Stimulated activated CD8-positive, alpha-beta memory T cell treated with anti-CD3 and anti-CD28 coated beads, Interleukin-2, amount 100 ng/mL, for 1 hour (primary cell): ENCODE measurements around the gene CSF1R.
"Not testable (repeated sequence)": the region's sequence is repeated elsewhere in the genome, so short reads cannot be mapped to it uniquely, and the experiment has no call there.

Experiments
- DNase-seq, 2 donors: peaks; one replicate each; pipeline ENCODE4 v3.0.0-alpha.2; 2020; ENCODE audit warnings: low read depth in 2 of 2

Gene CSF1R

DNA sequence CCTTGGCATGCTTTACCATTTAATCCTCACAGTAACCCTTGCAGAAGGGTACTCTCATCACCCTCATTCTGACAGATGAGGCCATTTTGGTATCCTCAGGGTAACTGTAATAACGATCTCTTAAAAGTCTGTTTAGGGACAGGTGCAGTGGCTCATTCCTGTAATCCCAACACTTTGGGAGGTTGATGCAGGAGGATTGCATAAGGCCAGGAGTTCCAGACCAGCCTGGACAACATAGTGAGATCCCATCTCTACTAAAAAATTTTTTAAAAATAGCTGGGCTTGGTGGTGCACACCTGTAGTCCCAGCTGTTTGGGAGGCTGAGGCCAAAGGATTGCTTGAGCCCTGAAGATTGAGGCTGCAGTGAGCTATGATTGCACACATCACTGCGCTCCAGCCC is 31.8 kb downstream of the CSF1R start:
- no peak for DNase-seq

DNA sequence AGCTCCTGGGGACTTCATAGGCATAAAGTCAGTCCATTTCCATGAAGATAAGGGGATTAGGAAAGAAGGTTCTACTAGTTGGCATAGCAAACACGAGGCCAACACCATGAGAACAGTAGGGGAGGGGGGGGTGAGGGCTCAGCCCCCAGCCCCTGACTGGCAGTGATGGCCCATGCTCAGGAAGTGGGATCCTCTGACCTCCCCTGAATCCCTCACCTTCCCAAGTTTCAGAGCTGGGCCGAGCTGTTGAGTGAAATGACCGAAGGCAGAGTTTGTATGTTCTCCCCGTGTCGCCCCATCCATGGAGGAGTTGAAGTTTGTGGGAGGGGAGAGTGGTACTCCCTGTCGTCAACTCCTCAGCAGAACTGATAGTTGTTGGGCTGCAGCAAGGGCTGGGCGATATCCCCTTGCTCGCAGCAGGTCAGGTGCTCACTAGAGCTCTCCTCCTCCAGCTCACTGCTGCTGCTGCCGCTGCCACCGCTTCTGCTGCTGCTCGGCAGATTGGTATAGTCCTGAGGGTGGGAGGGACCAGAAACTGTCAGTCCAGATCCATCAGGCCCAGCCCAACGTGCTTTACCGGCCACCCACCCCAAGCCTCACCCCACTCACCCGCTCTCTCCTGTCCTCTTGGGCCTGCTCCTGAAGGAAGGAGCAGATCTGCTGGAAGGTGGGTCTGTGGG is 32.5 kb downstream of the CSF1R start:
- no peak for DNase-seq

GRCh38 chr5:150052956-150053712 is 33.2 kb downstream of the CSF1R start:
- no peak for DNase-seq

- DNase-seq, result no peak
Measured at GRCh38 chr5:150052226-150052955, 34.0 kb downstream of the CSF1R start.

DNA sequence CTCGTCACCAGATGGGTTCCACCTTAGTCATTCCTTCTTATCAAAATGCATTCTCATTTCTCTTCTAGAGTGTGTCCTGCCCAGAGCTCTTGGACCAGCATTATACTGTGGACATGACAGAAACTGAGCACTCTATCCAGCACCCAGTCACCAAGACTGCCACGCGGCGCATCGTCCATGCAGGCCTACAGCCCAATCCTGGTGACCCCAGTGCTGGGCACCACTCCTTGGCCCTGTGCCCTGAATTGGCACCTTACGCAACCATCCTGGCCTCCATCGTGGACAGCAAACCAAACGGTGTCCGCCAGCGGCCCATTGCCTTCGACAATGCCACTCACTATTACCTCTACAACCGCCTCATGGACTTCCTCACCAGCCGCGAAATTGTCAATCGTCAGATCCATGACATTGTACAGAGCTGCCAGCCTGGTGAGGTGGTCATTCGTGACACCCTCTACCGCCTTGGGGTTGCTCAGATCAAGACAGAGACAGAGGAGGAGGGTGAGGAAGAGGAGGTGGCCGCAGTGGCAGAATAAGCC is 34.6 kb downstream of the CSF1R start:
- no peak for DNase-seq

DNA sequence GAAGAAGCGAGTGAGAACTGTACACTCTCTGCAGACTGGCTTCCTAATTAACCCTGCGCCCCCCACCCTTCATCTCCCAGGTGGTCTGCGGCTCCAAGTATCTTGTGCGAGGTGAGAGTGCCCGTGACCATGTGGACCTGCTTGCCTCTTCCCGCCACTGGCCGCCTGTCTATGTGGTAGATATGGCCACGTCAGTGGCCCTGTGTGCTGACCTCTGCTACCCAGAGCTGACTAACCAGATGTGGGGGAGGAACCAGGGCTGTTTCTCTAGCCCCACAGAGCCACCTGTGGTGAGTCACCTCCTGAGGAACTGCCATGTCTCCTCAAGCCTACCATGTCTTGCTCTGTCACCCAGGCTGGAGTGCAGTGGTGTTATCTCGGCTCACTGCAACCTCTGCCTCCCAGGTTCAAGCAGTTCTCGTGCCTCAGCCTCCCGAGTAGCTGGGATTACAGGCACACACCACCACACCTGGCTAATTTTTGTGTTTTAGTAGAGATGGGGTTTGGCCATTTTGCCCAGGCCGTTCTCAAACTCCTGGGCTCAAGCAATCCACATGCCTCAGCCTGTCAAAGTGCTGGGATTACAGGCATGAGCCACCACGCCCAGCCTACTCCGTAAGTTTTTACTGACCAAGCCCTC is 36.1 kb downstream of the CSF1R start:
- not testable (repeated sequence) for DNase-seq

DNA sequence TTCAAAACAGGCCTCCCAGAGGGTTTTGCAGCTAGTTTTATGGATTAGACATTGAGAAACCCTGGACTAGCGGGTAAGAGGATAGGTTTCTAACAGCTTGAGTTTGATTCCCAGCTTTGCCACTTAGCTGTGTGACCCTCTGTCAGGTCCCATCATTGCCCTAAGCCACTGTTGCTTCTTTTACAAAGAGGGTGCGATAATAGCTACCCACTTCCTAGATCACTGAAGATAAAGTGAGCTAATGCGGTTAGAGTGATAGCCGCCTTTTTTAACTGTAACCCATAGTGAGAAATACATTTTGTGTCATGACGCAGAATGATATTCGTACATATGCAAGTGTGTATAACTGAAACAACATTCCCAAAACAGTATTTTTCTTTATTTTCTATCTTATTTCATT is 40.3 kb downstream of the CSF1R start:
- DNase-seq, result no peak

GRCh38 chr5:150045549-150045948 is 40.8 kb downstream of the CSF1R start:
- no peak for DNase-seq

- no peak for DNase-seq
Measured at GRCh38 chr5:150044712-150045111, 41.6 kb downstream of the CSF1R start.

DNA sequence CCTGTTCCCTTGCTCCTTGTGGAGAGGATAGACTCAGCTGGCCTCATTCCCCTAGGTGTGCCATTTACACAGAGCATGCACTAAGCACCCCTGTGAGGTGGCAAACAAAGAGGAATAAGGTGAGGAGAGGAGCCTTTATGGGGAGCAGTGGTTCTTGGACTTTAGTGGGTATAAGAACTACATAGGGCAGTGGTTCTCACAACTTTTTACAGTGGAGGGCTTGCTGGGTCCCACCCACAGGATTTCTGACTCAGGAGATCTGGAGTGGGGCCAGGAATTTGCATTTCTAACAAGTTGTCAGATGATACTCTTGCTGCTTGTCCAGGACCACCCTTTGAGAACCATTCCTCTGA is 42.0 kb downstream of the CSF1R start:
- DNase-seq, result no peak

DNA sequence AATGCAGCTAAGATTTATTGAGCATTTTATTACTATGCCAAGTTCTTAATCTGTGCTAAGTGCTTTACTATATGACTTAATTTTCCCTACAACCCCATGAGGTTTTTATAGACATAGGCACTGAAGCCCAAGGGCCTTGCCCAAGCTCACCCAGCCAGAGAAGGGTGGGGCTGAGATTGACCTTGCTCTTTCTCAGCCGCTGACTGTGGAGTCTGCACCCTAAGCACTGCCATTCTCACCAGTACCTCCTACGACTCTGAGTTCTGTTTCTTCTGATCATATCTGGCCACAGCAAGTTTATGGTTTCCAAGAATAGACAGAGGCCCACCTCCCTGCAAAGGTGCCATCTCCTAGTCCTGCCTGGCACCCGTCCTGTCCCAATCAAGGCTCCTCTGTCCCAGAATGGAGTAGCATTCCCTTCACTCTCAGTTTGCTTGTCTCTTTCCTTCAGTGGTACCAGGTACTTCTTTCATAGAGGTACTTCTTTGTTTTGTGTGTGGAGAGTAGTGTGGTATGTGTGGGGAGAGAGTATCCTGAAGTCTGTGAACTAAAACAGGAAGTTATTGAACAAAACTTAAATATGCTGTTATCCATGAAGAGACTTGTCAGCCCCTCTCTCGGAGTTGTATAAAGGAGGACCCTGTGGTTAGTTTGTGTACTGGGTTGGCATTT is 42.6 kb downstream of the CSF1R start:
- DNase-seq, result no peak

GRCh38 chr5:150042459-150042858 is 43.9 kb downstream of the CSF1R start:
- no peak for DNase-seq

- DNase-seq, result no peak
Measured at GRCh38 chr5:150038547-150038946, 47.8 kb downstream of the CSF1R start.

- no peak for DNase-seq
Measured at GRCh38 chr5:150036513-150036912, 49.8 kb downstream of the CSF1R start.

- DNase-seq, result no peak
Measured at GRCh38 chr5:150035139-150035895, 51.0 kb downstream of the CSF1R start.

DNA sequence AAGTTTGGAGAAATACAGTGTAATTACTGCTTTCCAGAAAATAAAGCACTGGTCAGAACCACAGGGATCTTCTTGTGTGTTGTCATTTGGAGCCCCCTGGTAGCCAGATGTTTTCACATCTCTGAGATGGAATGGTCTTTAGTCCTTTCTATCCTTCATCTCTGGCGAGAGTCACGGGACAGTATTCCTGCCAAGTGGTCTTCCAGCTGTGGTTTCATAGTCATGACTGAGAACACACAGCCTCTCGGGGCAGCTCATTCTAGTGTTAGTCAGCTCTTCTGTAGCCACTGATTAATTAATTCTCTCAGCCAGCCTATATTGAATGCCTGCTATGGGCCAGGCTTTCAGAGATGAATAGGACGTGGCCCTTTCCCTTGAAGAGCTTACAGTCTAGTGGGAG is 51.7 kb downstream of the CSF1R start:
- no peak for DNase-seq

GRCh38 chr5:150033334-150033733 is 53.0 kb downstream of the CSF1R start:
- no peak for DNase-seq

GRCh38 chr5:150028047-150028446 is 58.3 kb downstream of the CSF1R start:
- not testable (repeated sequence) for DNase-seq

DNA sequence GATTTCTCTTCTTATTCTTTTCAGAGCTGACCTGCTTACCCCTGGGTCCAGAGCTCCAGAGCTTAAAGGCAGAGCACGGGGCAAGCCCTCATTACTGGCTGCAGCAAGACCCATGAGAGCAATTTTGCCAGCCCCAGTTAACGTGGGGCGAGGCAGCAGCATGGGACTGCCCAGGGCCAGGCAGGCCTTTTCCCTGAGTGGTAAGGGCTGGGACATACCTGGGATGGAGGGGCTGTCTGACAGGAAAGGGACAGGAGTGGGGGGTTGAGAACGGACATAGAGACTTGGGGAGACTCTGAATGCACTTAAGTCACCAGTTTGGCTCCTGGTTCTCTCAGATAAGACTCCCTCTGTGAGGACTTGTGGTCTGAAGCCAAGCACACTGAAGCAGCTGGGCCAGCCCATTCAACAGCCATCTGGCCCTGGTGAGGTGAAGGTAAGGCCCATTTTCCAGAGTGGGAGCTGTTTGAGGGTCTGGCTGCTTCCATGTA is 59.6 kb downstream of the CSF1R start:
- DNase-seq, result no peak

DNA sequence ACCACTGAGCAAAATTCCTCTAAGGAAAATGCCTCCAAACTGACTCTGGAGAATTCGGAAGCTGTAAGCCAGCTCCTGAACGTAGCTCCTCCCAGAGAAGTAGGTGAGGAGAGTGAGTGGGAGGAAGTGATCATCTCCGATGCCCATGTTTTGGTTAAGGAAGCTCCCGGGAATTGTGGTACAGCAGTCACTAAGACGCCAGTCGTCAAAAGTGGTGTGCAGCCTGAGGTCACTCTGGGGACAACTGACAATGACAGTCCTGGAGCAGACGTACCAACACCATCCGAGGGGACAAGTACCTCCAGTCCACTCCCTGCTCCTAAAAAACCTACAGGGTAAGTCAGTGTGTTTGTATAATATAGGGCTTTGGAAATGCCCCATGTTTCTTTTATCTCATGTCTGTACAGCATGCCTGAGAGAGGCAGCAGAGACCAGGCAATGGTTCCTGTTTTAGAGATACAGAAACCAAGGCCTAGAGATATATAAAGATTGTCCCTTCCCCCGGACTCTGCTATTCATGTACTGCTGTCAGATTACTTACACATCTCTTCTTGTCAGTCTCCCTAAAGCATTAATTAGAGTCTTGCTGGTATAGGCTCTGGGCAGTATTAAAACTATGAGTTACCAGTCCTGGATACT is 61.9 kb downstream of the CSF1R start:
- no peak for DNase-seq
